PC-3 (cell line): ENCODE results near the gene PRIM2. TPM values are rescaled to one million over a fixed set of nuclear protein-coding genes. Genes with fewer than 3 reads are reported as not detected.
"Not testable (repeated sequence)": the region's sequence is repeated elsewhere in the genome, so short reads cannot be mapped to it uniquely, and the experiment has no call there.

Source experiments
- ATAC-seq: fragments of 200-7000 bp; cut with Tn5 transposase; 2 replicates; pipeline ENCODE4 v1.9.1; 2020; ENCODE audit warnings: mild to moderate bottlenecking, moderate library complexity
- BruUV-seq: library from RNA; stranded (reverse); fragments of 400-500 nt; replicated peaks from 2 replicates; lab custom pipeline; 2021; lab: Mats Ljungman, UMichigan
- CTCF ChIA-PET: fragments of 300-600 bp; sonication (Branson Sonifier 250); formaldehyde crosslinking; loops from one replicate; lab custom pipeline; 2022; ENCODE audit warnings: antibody characterized with exemption; lab: Charles Lee
- POLR2A ChIA-PET: fragments of 300-600 bp; sonication (Branson Sonifier 250); formaldehyde crosslinking; loops from one replicate; lab custom pipeline; 2022; ENCODE audit warnings: antibody characterized with exemption; ENCODE audit not compliant: unreplicated experiment; lab: Charles Lee
- DNase-seq: peaks from one replicate; pipeline ENCODE4 v3.0.0-alpha.2; 2015
- H2AFZ ChIP-seq: fragments of 300-600 bp; sonication (generic); 2 replicates; pipeline ENCODE4 v1.6.0; 2016; ENCODE audit warnings: antibody characterized with exemption, low read length
- H3F3A ChIP-seq: fragments of 300-600 bp; sonication (generic); one replicate; pipeline ENCODE4 v1.6.0; 2017; ENCODE audit warnings: antibody characterized with exemption, low read length, control low read depth, mild to moderate bottlenecking; ENCODE audit not compliant: unreplicated experiment
- H3K27ac ChIP-seq: fragments of 300-600 bp; sonication (generic); 2 replicates; pipeline ENCODE4 v1.5.1; 2016; ENCODE audit warnings: mild to moderate bottlenecking, low read length
- H3K27me3 ChIP-seq: fragments of 300-600 bp; sonication (generic); 2 replicates; pipeline ENCODE4 v1.6.1; 2016; ENCODE audit warnings: low read length, mixed read lengths
- H3K36me3 ChIP-seq: fragments of 300-600 bp; sonication (generic); 2 replicates; pipeline ENCODE4 v1.6.1; 2016; ENCODE audit warnings: low read depth, mixed run types, low read length, mixed read lengths
- H3K4me1 ChIP-seq: fragments of 300-600 bp; sonication (generic); 2 replicates; pipeline ENCODE4 v1.5.1; 2016; ENCODE audit warnings: low read length; ENCODE audit not compliant: insufficient read depth
- H3K4me2 ChIP-seq: fragments of 300-600 bp; sonication (generic); 2 replicates; pipeline ENCODE4 v1.6.0; 2016; ENCODE audit warnings: low read length
- H3K4me3 ChIP-seq: fragments of 300-600 bp; sonication (generic); 2 replicates; pipeline ENCODE4 v1.5.1; 2016; ENCODE audit warnings: mild to moderate bottlenecking, low read length, mixed read lengths
- H3K79me2 ChIP-seq: fragments of 300-600 bp; sonication (generic); 2 replicates; pipeline ENCODE4 v1.6.1; 2017; ENCODE audit warnings: low read length, mixed read lengths
- H3K9ac ChIP-seq: fragments of 300-600 bp; sonication (generic); 2 replicates; pipeline ENCODE4 v1.6.0; 2016; ENCODE audit warnings: mild to moderate bottlenecking, low read length
- H3K9me2 ChIP-seq: fragments of 300-600 bp; sonication (generic); replicated peaks from 2 replicates; pipeline ENCODE4 v1.6.1; 2016; ENCODE audit warnings: mixed run types, low read length, mixed read lengths
- H3K9me3 ChIP-seq: fragments of 300-600 bp; sonication (generic); 2 replicates; pipeline ENCODE4 v1.6.1; 2016; ENCODE audit warnings: low read length, mixed read lengths
- H4K20me1 ChIP-seq: fragments of 300-600 bp; sonication (generic); 2 replicates; pipeline ENCODE4 v1.6.1; 2016; ENCODE audit warnings: low read length, mixed read lengths
- CTCF ChIP-seq: fragments of 300-600 bp; sonication (generic); conservative IDR thresholded peaks from 2 replicates; pipeline ENCODE4 v1.5.1; 2017; ENCODE audit warnings: antibody characterized with exemption, low read depth, mild to moderate bottlenecking, low read length
- EZH2 ChIP-seq: fragments of 300-600 bp; sonication (generic); IDR thresholded peaks from one replicate; pipeline ENCODE4 v1.6.1; 2017; ENCODE audit warnings: antibody characterized with exemption, mild to moderate bottlenecking, low read length; ENCODE audit not compliant: unreplicated experiment
- EZH2phosphoT487 ChIP-seq: fragments of 300-600 bp; sonication (generic); IDR thresholded peaks from 2 replicates; pipeline ENCODE4 v1.6.1; 2018; ENCODE audit warnings: mild to moderate bottlenecking, antibody characterized with exemption, low read length, borderline replicate concordance
- intact Hi-C: fragments of 100-400 bp; cut with micrococcal nuclease; formaldehyde crosslinking; loops from 2 replicates; pipeline ENCODE4 v1.9.0; 2023
- total RNA-seq: library from RNA; depleted of rRNA; stranded (reverse); fragments of >200 nt; gene quantifications from 2 replicates; pipeline ENCODE4 v1.2.3, GENCODE V29; 2014

Gene PRIM2
- total RNA-seq, 1 experiment from 2014 or later = 48.4 TPM

- POLR2A ChIA-PET, H3K4me2 ChIP-seq, H3F3A ChIP-seq, DNase-seq, intact Hi-C loops, H2AFZ ChIP-seq, CTCF ChIA-PET, H3K9ac ChIP-seq, H3K4me1 ChIP-seq, H3K9me3 ChIP-seq, H3K4me3 ChIP-seq, H3K27me3 ChIP-seq, ATAC-seq, H3K27ac ChIP-seq, H3K79me2 ChIP-seq, H3K9me2 ChIP-seq, H3K36me3 ChIP-seq, BruUV-seq, H4K20me1 ChIP-seq: not testable (repeated sequence)
Observed at GRCh38 chr6:57392047-57392446, 74.6 kb downstream of the PRIM2 start.

GRCh38 chr6:57419341-57419740, 101.9 kb downstream of the PRIM2 start:
- H3K27ac ChIP-seq, H3K9ac ChIP-seq, H3K36me3 ChIP-seq, H3K4me3 ChIP-seq, POLR2A ChIA-PET, H3K4me2 ChIP-seq, H3K9me2 ChIP-seq, H3K4me1 ChIP-seq, H4K20me1 ChIP-seq, intact Hi-C loops, BruUV-seq, CTCF ChIA-PET, H3K27me3 ChIP-seq, H3F3A ChIP-seq, H3K79me2 ChIP-seq, H3K9me3 ChIP-seq, H2AFZ ChIP-seq: not testable (repeated sequence)
- DNase-seq (peak; percentile 28), ATAC-seq (peak; percentile 81)

- no peaks in the 10 kb centered on the region for H3K9me3 ChIP-seq
- no peak overlapping the region for H3K4me3 ChIP-seq
- no peak overlapping the region for H3K27ac ChIP-seq
- CTCF ChIA-PET = no interaction called here
- no peaks in the 10 kb centered on the region for H3F3A ChIP-seq
- no peaks in the 10 kb centered on the region for H3K9me2 ChIP-seq
- no peaks in the 10 kb centered on the region for H3K27me3 ChIP-seq
- no peak overlapping the region for H2AFZ ChIP-seq
- H3K4me1 ChIP-seq = no peaks in the 10 kb centered on the region
- no peak for ATAC-seq
- H3K36me3 ChIP-seq = no peaks in the 10 kb centered on the region
- no TSS peak for BruUV-seq
- no peak overlapping the region for H3K4me2 ChIP-seq
- intact Hi-C loops = no loop called here
- DNase-seq = no peak
- no peaks in the 10 kb centered on the region for H4K20me1 ChIP-seq
- POLR2A ChIA-PET = no interaction called here
- no peaks in the 10 kb centered on the region for H3K79me2 ChIP-seq
- TF ChIP-seq CTCF (no peak), EZH2phosphoT487 (no peak), EZH2 (no peak)
- H3K9ac ChIP-seq = no peak overlapping the region
Observed at GRCh38 chr6:57421503-57421902, 104.1 kb downstream of the PRIM2 start.

- H3K27me3 ChIP-seq = no peaks in the 10 kb centered on the region
- no peak overlapping the region for H3K9ac ChIP-seq
- POLR2A ChIA-PET = no interaction called here
- no peak overlapping the region for H3K4me3 ChIP-seq
- H4K20me1 ChIP-seq = no peaks in the 10 kb centered on the region
- no peaks in the 10 kb centered on the region for H3K36me3 ChIP-seq
- intact Hi-C loops = no loop called here
- H3K79me2 ChIP-seq = no peaks in the 10 kb centered on the region
- DNase-seq (no peak), ATAC-seq (no peak)
- H3K9me2 ChIP-seq = no peaks in the 10 kb centered on the region
- H3F3A ChIP-seq = no peaks in the 10 kb centered on the region
- no peaks in the 10 kb centered on the region for H3K4me1 ChIP-seq
- CTCF ChIA-PET = no interaction called here
- no peaks in the 10 kb centered on the region for H3K9me3 ChIP-seq
- BruUV-seq = no TSS peak
- TF ChIP-seq EZH2phosphoT487 (no peak), EZH2 (no peak), CTCF (no peak)
- no peak overlapping the region for H3K4me2 ChIP-seq
- no peak overlapping the region for H2AFZ ChIP-seq
- H3K27ac ChIP-seq = no peak overlapping the region
Observed at GRCh38 chr6:57423468-57423867, 106.0 kb downstream of the PRIM2 start.

- DNase-seq, H3K4me3 ChIP-seq, H3K36me3 ChIP-seq, H3K4me2 ChIP-seq, H3K9ac ChIP-seq, BruUV-seq, H2AFZ ChIP-seq, POLR2A ChIA-PET, H3F3A ChIP-seq, H3K79me2 ChIP-seq, intact Hi-C loops, H3K9me3 ChIP-seq, H3K27me3 ChIP-seq, CTCF ChIA-PET, H3K27ac ChIP-seq, ATAC-seq, H3K9me2 ChIP-seq, H4K20me1 ChIP-seq: not testable (repeated sequence)
- H3K4me1 ChIP-seq = peaks cover 12% of the 10 kb centered on the region
Observed at GRCh38 chr6:57431742-57432141, 114.3 kb downstream of the PRIM2 start.
